ENCODE results near the gene RNF213.

RNF213 gene

GRCh38 chr17:80349751-80350150 is 89.1 kb downstream of the RNF213 start:
- DNase-seq (ENCODE audit: low read depth), result no peak
- TF ChIP-seq, protein P1, sequence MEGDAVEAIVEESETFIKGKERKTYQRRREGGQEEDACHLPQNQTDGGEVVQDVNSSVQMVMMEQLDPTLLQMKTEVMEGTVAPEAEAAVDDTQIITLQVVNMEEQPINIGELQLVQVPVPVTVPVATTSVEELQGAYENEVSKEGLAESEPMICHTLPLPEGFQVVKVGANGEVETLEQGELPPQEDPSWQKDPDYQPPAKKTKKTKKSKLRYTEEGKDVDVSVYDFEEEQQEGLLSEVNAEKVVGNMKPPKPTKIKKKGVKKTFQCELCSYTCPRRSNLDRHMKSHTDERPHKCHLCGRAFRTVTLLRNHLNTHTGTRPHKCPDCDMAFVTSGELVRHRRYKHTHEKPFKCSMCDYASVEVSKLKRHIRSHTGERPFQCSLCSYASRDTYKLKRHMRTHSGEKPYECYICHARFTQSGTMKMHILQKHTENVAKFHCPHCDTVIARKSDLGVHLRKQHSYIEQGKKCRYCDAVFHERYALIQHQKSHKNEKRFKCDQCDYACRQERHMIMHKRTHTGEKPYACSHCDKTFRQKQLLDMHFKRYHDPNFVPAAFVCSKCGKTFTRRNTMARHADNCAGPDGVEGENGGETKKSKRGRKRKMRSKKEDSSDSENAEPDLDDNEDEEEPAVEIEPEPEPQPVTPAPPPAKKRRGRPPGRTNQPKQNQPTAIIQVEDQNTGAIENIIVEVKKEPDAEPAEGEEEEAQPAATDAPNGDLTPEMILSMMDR (conservative IDR thresholded peaks at IDR 0.05; ENCODE audit: low read depth, low read length), result no peak
- H3K4me3 ChIP-seq (ENCODE audit: low read depth, low read length), result no peak overlapping the region

DNA sequence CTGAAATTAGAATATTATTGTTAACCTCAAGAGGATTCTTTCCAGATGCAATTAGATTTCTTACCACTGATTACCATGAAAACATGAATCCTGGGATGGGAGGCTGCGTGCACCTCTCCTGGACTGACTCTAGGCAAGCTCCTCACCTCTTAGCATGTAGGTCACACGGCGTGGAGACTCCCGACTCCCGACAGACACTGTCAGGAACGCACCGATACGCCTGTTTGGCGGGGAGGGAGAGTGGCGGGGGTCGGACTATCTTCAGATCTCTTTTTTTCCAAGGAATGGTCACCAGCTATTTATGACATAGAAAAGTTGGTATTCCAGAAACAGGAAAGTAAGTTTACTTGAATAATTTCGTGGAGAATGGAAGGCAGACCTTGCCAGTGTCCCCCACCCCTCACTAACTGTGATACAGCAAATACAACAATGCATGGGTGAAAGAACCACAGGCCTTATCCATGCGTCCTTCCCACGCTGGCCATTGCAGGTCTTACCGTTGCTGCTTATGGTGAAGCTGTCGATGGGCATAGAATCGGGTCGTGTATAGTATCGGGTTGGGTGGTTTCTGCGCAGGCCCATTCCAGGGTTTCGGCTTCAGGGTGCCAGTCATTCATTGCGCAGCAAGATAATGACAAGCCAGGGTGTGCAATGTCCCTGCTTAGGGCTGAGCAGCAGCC is 91.7 kb downstream of the RNF213 start:
- TF ChIP-seq, protein P1 (conservative IDR thresholded peaks at IDR 0.05; ENCODE audit: low read depth, low read length), result no peak
- no peak for DNase-seq (ENCODE audit: low read depth)
- H3K4me3 ChIP-seq (ENCODE audit: low read depth, low read length), result no peak overlapping the region

GRCh38 chr17:80352991-80353665 is 92.5 kb downstream of the RNF213 start:
- TF ChIP-seq, protein P1 (conservative IDR thresholded peaks at IDR 0.05; ENCODE audit: low read depth, low read length), result no peak
- no peak overlapping the region for H3K4me3 ChIP-seq (ENCODE audit: low read depth, low read length)
- DNase-seq (ENCODE audit: low read depth), result no peak

GRCh38 chr17:80353718-80354275 is 93.1 kb downstream of the RNF213 start:
- TF ChIP-seq, protein P1 (conservative IDR thresholded peaks at IDR 0.05; ENCODE audit: low read depth, low read length), result no peak
- no peak overlapping the region for H3K4me3 ChIP-seq (ENCODE audit: low read depth, low read length)

GRCh38 chr17:80354336-80354735 is 93.7 kb downstream of the RNF213 start:
- DNase-seq (ENCODE audit: low read depth), result no peak
- TF ChIP-seq, protein P1 (conservative IDR thresholded peaks at IDR 0.05; ENCODE audit: low read depth, low read length), result no peak
- H3K4me3 ChIP-seq (ENCODE audit: low read depth, low read length), result no peak overlapping the region

More at GRCh38 chr17:80353718-80354275, 93.1 kb downstream of the RNF213 start:
- DNase-seq (ENCODE audit: low read depth), result no peak

GRCh38 chr17:80356231-80356856 is 95.7 kb downstream of the RNF213 start:
- no peak overlapping the region for H3K4me3 ChIP-seq (ENCODE audit: low read depth, low read length)
- TF ChIP-seq, protein P1 (conservative IDR thresholded peaks at IDR 0.05; ENCODE audit: low read depth, low read length), result no peak

More at GRCh38 chr17:80356231-80356856, 95.7 kb downstream of the RNF213 start:
- no peak for DNase-seq (ENCODE audit: low read depth)
